Gastroesophageal sphincter (tissue), 3 donors: ENCODE results near the gene BAMBI.

Experiments used
- EP300 ChIP-seq: sonication (generic); formaldehyde crosslinking; IDR thresholded peaks from one replicate; pipeline ENCODE4 v1.6.1; 2017; ENCODE audit warnings: antibody characterized with exemption, mild to moderate bottlenecking
- POLR2A ChIP-seq, 2 donors: fragments of 450-650 bp; IDR thresholded peaks; one replicate each; pipeline ENCODE4 v1.6.1; 2017; ENCODE audit warnings: antibody characterized with exemption in 2 of 2, mild to moderate bottlenecking in 2 of 2, moderate library complexity in 1 of 2
- POLR2AphosphoS5 ChIP-seq: sonication (generic); formaldehyde crosslinking; IDR thresholded peaks from one replicate; pipeline ENCODE4 v1.6.1; 2017; ENCODE audit warnings: antibody characterized with exemption
- TF ChIP-seq, protein P1 (sequence below), 4 experiments: fragments of 200-600 bp in 2 of 4; fragments of 450-650 bp in 2 of 4; sonication (generic) in 1 of 4; IDR thresholded peaks; one replicate each; pipeline ENCODE4 v1.5.1; 2017 to 2019; ENCODE audit warnings: antibody characterized with exemption in 4 of 4, mild to moderate bottlenecking in 2 of 4, moderate library complexity in 2 of 4

DNA sequence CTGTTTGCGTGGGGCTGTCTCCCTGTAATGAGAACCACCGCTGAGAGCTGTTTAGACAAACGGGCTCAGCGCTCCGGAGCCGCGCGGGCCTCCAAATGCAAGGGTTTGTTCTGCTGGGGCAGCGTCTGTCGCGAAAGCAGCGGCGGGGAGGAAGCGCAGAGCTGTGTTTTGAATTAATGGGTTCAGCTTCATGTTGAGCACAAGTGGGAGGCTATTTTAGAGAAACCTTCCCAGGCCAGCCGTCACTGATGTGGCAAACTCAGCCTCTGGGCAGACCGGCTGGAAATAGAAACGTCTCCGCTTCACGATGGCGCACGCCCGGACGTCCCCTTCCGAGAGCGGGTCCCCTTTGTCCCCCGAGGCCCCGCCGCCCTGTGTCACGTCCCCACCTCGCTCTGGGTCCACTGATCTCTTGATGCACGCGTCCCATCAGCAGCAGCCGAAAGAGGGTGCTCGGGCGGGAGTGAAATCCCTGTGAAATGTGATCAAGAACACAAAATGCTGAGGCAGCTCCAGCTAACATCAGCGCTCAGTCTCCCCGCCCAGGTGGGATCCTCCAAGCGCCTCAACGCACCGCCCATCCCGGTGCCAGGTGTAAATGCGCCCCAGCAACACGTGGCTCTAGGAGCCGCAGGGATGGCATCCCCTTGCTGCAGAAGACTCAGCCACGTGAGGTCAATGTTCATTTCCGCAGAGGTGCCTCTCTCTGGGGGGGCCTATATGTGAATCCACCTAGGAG lies 44.9 kb downstream of the BAMBI start:
- TF ChIP-seq, protein P1, sequence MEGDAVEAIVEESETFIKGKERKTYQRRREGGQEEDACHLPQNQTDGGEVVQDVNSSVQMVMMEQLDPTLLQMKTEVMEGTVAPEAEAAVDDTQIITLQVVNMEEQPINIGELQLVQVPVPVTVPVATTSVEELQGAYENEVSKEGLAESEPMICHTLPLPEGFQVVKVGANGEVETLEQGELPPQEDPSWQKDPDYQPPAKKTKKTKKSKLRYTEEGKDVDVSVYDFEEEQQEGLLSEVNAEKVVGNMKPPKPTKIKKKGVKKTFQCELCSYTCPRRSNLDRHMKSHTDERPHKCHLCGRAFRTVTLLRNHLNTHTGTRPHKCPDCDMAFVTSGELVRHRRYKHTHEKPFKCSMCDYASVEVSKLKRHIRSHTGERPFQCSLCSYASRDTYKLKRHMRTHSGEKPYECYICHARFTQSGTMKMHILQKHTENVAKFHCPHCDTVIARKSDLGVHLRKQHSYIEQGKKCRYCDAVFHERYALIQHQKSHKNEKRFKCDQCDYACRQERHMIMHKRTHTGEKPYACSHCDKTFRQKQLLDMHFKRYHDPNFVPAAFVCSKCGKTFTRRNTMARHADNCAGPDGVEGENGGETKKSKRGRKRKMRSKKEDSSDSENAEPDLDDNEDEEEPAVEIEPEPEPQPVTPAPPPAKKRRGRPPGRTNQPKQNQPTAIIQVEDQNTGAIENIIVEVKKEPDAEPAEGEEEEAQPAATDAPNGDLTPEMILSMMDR (IDR thresholded peaks at IDR 0.05) = no peak
- no peak for TF ChIP-seq EP300
- no peak for TF ChIP-seq POLR2A (IDR thresholded peaks at IDR 0.05)
- TF ChIP-seq POLR2AphosphoS5 = no peak
